ENCODE results near the gene TPP2. TPM values are rescaled to one million over a fixed set of nuclear protein-coding genes. Genes with fewer than 3 reads are reported as not detected.

TPP2 gene
- total RNA-seq, 1 donor from 2014 or later, result 61.1 TPM

GRCh38 chr13:102694937-102695336 is 98.2 kb downstream of the TPP2 start, which contains the start of gene METTL21C:
METTL21C (minus strand) TSS chr13:102695044; CDS start chr13:102694498, 546 bp downstream.
- H3K4me3 ChIP-seq (ENCODE audit: low read depth, low read length), result no peak within 1 kb of the TSS
- DNase-seq (ENCODE audit: low read depth), result no peak
- no peak for TF ChIP-seq CTCF (conservative IDR thresholded peaks at IDR 0.05; ENCODE audit: low read depth, low read length)

DNA sequence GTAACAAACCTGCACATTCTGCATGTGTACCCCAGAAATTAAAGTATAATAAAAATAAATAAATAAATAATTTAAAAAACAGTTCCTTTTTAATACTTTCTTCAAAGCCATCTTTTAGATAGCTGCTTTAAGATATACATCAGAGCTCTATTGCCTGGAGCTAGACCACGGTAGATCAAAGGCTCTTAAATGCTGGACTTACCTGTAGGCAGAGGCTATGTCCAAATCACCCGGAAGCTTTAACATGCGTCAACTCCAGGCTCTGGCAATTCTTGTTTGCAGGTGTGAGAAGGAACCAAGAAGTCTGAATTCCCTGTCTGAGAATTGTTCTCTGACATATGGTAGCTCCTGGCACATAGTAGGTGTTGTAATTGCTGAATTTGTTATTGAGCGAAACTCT is 99.7 kb downstream of the TPP2 start:
- DNase-seq (ENCODE audit: low read depth), result no peak
- H3K4me3 ChIP-seq (ENCODE audit: low read depth, low read length), result no peak overlapping the region
- no peak for TF ChIP-seq CTCF (conservative IDR thresholded peaks at IDR 0.05; ENCODE audit: low read depth, low read length)

DNA sequence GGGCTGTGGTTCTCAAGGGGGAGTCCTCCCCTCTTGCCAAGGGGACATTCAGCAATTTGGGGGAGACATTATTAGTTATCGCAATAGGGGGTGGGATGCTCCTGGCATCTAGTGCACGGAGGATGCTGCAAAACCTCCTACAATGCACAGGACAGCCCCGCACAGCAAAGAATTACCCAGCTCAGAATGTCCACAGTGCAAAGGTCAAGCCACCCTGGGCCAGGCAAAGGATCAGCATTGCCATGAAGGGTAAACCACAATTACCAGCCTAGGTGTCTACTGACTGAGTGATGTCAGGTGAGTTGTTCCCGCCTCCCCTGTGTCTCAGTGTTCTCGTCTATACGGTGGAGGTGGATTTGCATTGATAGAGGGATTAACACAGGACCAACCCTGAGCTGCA is 100.5 kb downstream of the TPP2 start:
- DNase-seq (ENCODE audit: low read depth), result no peak
- no peak for TF ChIP-seq CTCF (conservative IDR thresholded peaks at IDR 0.05; ENCODE audit: low read depth, low read length)

GRCh38 chr13:102697929-102698648 is 101.3 kb downstream of the TPP2 start:
- TF ChIP-seq CTCF (conservative IDR thresholded peaks at IDR 0.05; ENCODE audit: low read depth, low read length), result no peak
- H3K4me3 ChIP-seq (ENCODE audit: low read depth, low read length), result no peak overlapping the region
- no peak for DNase-seq (ENCODE audit: low read depth)

More for the DNA sequence above, 100.5 kb downstream of the TPP2 start:
- no peak overlapping the region for H3K4me3 ChIP-seq (ENCODE audit: low read depth, low read length)

GRCh38 chr13:102698649-102698980 is 101.8 kb downstream of the TPP2 start:
- DNase-seq (ENCODE audit: low read depth), result no peak
- TF ChIP-seq CTCF (conservative IDR thresholded peaks at IDR 0.05; ENCODE audit: low read depth, low read length), result no peak
- H3K4me3 ChIP-seq (ENCODE audit: low read depth, low read length), result no peak overlapping the region

DNA sequence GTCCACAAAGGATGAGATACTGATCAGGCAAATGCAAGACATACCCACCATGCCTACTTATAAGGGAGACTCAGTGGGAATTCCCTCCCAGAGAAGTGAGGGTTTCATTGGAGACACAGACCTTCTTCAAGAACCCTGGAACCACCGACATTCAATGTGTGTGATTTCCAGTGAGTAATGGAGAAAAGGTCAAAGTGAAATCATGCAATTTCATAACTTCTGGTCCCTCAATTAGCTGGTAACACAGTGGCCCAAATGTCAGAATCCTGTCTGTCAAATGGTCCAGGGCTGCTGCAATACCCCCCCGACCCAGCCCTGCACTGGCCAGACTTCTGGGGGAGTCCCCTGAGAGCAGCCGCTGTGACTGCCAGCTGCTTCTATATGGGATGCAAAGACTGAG is 102.7 kb downstream of the TPP2 start:
- H3K4me3 ChIP-seq (ENCODE audit: low read depth, low read length), result no peak overlapping the region
- no peak for DNase-seq (ENCODE audit: low read depth)
- no peak for TF ChIP-seq CTCF (conservative IDR thresholded peaks at IDR 0.05; ENCODE audit: low read depth, low read length)

Measured in epithelial cell of proximal tubule (primary cell).